Neural cell (in vitro differentiated cells): ENCODE measurements around the gene CDK6. TPM values are rescaled to one million over a fixed set of nuclear protein-coding genes. Genes with fewer than 3 reads are reported as not detected.

Source experiments
- H2AFZ ChIP-seq: fragments of 200-600, 300-800 bp; sonication (generic), shearing (Covaris generic); 2 replicates; pipeline ENCODE4 v1.6.0; 2014; ENCODE audit warnings: low read depth, mild to moderate bottlenecking, antibody characterized with exemption, low read length, moderate library complexity
- H3F3A ChIP-seq: fragments of 200-600 bp; shearing (Covaris generic); 2 replicates; pipeline ENCODE4 v1.6.1; 2016; ENCODE audit warnings: mild to moderate bottlenecking, moderate library complexity, mixed read lengths, antibody characterized with exemption, low read length; ENCODE audit not compliant: insufficient read depth, poor library complexity, severe bottlenecking
- H3K27ac ChIP-seq: fragments of 200-600, 300-800 bp; sonication (generic), shearing (Covaris generic); 2 replicates; pipeline ENCODE4 v1.5.1; 2014; ENCODE audit warnings: mild to moderate bottlenecking, low read length, moderate library complexity
- H3K27me3 ChIP-seq: fragments of 300-800, 200-600 bp; sonication (generic), shearing (Covaris generic); 2 replicates; pipeline ENCODE4 v1.6.0; 2014; ENCODE audit warnings: mild to moderate bottlenecking, low read depth, low read length, moderate library complexity; ENCODE audit not compliant: insufficient read depth
- H3K36me3 ChIP-seq: fragments of 300-800, 200-600 bp; sonication (generic), shearing (Covaris generic); 2 replicates; pipeline ENCODE4 v1.5.1; 2014; ENCODE audit warnings: mild to moderate bottlenecking, antibody characterized with exemption, low read length, moderate library complexity; ENCODE audit not compliant: insufficient read depth
- H3K4me2 ChIP-seq: fragments of 300-800, 200-600 bp; sonication (generic), shearing (Covaris generic); 2 replicates; pipeline ENCODE4 v1.6.0; 2014; ENCODE audit warnings: mild to moderate bottlenecking, low read length
- H3K4me3 ChIP-seq: fragments of 300-800, 200-600 bp; sonication (generic), shearing (Covaris generic); 2 replicates; pipeline ENCODE4 v1.5.1; 2014; ENCODE audit warnings: mild to moderate bottlenecking, low read length, moderate library complexity
- H3K79me2 ChIP-seq: fragments of 200-600 bp; shearing (Covaris generic); replicated peaks from 2 replicates; pipeline ENCODE4 v1.6.0; 2014; ENCODE audit warnings: mild to moderate bottlenecking, low read length, moderate library complexity; ENCODE audit not compliant: insufficient read depth
- H3K9ac ChIP-seq: fragments of 300-800, 200-600 bp; sonication (generic), shearing (Covaris generic); 2 replicates; pipeline ENCODE4 v1.6.1; 2016; ENCODE audit warnings: mild to moderate bottlenecking, low read length, mixed read lengths
- H3K9me2 ChIP-seq: fragments of 200-600 bp; shearing (Covaris generic); 2 replicates; pipeline ENCODE4 v1.6.1; 2016; ENCODE audit warnings: mild to moderate bottlenecking, low read length, mixed read lengths; ENCODE audit not compliant: insufficient read depth
- H3K9me3 ChIP-seq: fragments of 200-600, 300-800 bp; sonication (generic), shearing (Covaris generic); 2 replicates; pipeline ENCODE4 v1.6.1; 2016; ENCODE audit warnings: mild to moderate bottlenecking, mixed run types, low read length, moderate library complexity, mixed read lengths
- H4K20me1 ChIP-seq: fragments of 200-600 bp; shearing (Covaris generic); 2 replicates; pipeline ENCODE4 v1.6.1; 2016; ENCODE audit warnings: mild to moderate bottlenecking, mixed run types; ENCODE audit not compliant: insufficient read depth
- EP300 ChIP-seq: fragments of 450-650 bp; conservative IDR thresholded peaks from 2 replicates; pipeline ENCODE4 v1.6.1; 2014; ENCODE audit warnings: antibody characterized with exemption, mild to moderate bottlenecking, moderate library complexity; ENCODE audit not compliant: poor library complexity, severe bottlenecking
- EZH2 ChIP-seq: fragments of 200-600, 300-800 bp; shearing (Covaris generic), sonication (generic); IDR thresholded peaks from 2 replicates; pipeline ENCODE4 v1.6.1; 2014; ENCODE audit warnings: antibody characterized with exemption, low read length, borderline replicate concordance, mild to moderate bottlenecking; ENCODE audit not compliant: insufficient read depth, poor library complexity, severe bottlenecking
- MXI1 ChIP-seq: fragments of 450-650 bp; conservative IDR thresholded peaks from 2 replicates; pipeline ENCODE4 v1.6.1; 2014; ENCODE audit warnings: antibody characterized with exemption, mild to moderate bottlenecking; ENCODE audit not compliant: poor library complexity, severe bottlenecking
- POLR2AphosphoS5 ChIP-seq: IDR thresholded peaks from 2 replicates; pipeline ENCODE4 v1.6.1; 2012
- RAD21 ChIP-seq: fragments of 450-650 bp; conservative IDR thresholded peaks from 2 replicates; pipeline ENCODE4 v1.6.1; 2014; ENCODE audit warnings: antibody characterized with exemption, mild to moderate bottlenecking, moderate library complexity
- REST ChIP-seq: IDR thresholded peaks from 2 replicates; pipeline ENCODE4 v1.6.1; 2012; ENCODE audit warnings: borderline replicate concordance
- SMC3 ChIP-seq: fragments of 450-650 bp; conservative IDR thresholded peaks from 2 replicates; pipeline ENCODE4 v1.6.1; 2014; ENCODE audit warnings: antibody characterized with exemption, mild to moderate bottlenecking, moderate library complexity; ENCODE audit not compliant: poor library complexity
- TAF1 ChIP-seq: IDR thresholded peaks from 2 replicates; pipeline ENCODE4 v1.6.1; 2012; ENCODE audit warnings: low read depth
- polyA plus RNA-seq: library from polyadenylated mRNA; depleted of rRNA; stranded (reverse); fragments of >200 nt; gene quantifications from 2 replicates; pipeline ENCODE4 v1.2.3, GENCODE V29; 2014
- TF ChIP-seq, protein P1 (sequence below): fragments of 450-650 bp; IDR thresholded peaks from 2 replicates; pipeline ENCODE4 v1.5.1; 2014; ENCODE audit warnings: antibody characterized with exemption, mild to moderate bottlenecking, moderate library complexity; ENCODE audit not compliant: poor library complexity, severe bottlenecking

The CDK6 gene
- polyA plus RNA-seq, 1 donor from 2014 or later: 4.1 TPM

DNA sequence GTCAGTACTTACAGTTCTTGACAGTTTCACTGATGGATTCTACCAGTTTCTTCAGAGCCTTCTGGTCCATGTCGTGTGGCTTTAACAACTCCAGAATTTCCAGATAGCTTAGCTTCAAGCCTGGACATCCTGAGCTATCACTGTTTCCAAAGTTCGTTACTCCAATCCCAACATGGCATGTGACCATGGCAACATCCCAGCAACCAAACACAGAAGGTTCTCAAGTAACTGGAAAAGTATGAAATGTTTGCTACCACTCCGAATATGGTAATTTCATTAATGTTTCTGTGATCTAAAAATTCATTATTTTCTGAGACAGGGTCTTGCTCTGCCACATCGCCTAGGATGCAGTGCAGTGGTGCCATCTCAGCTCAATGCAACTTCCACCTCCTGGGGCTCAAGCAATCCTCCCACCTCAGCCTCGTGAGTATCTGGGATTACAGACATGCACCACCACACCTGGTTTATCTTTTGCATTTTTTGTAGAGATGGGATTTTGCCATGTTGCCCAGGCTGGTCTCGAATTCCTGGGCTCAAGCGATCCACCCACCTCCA lies 278.5 kb downstream of the CDK6 start:
- H3K9ac ChIP-seq: no peak overlapping the region
- no peaks in the 10 kb centered on the region for H3F3A ChIP-seq
- H3K27ac ChIP-seq: no peak overlapping the region

GRCh38 chr7:92557249-92557648 lies 279.1 kb downstream of the CDK6 start:
- H3K4me3 ChIP-seq: no peak overlapping the region
- no peak overlapping the region for H3K4me2 ChIP-seq
- TF ChIP-seq EZH2 (no peak), EP300 (no peak), POLR2AphosphoS5 (no peak), MXI1 (no peak), TAF1 (no peak), RAD21 (no peak), SMC3 (no peak)
- TF ChIP-seq, protein P1, sequence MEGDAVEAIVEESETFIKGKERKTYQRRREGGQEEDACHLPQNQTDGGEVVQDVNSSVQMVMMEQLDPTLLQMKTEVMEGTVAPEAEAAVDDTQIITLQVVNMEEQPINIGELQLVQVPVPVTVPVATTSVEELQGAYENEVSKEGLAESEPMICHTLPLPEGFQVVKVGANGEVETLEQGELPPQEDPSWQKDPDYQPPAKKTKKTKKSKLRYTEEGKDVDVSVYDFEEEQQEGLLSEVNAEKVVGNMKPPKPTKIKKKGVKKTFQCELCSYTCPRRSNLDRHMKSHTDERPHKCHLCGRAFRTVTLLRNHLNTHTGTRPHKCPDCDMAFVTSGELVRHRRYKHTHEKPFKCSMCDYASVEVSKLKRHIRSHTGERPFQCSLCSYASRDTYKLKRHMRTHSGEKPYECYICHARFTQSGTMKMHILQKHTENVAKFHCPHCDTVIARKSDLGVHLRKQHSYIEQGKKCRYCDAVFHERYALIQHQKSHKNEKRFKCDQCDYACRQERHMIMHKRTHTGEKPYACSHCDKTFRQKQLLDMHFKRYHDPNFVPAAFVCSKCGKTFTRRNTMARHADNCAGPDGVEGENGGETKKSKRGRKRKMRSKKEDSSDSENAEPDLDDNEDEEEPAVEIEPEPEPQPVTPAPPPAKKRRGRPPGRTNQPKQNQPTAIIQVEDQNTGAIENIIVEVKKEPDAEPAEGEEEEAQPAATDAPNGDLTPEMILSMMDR: no peak

More for the DNA sequence above, 278.5 kb downstream of the CDK6 start:
- Histone ChIP-seq H3K4me2 (no peak overlapping the region), H2AFZ (no peak overlapping the region), H3K4me3 (no peak overlapping the region), H3K9me3 (no peaks in the 10 kb centered on the region), H4K20me1 (no peaks in the 10 kb centered on the region), H3K9me2 (no peaks in the 10 kb centered on the region), H3K27me3 (no peaks in the 10 kb centered on the region), H3K79me2 (no peaks in the 10 kb centered on the region), H3K36me3 (no peaks in the 10 kb centered on the region)
- TF ChIP-seq EP300 (no peak), RAD21 (no peak), SMC3 (no peak), EZH2 (no peak), POLR2AphosphoS5 (no peak), TAF1 (no peak), REST (no peak)
- TF ChIP-seq, protein P1: no peak

More at GRCh38 chr7:92557249-92557648, 279.1 kb downstream of the CDK6 start:
- no peak overlapping the region for H3K27ac ChIP-seq
- H3K36me3 ChIP-seq: no peaks in the 10 kb centered on the region
- H3K9me3 ChIP-seq: no peaks in the 10 kb centered on the region
- no peak overlapping the region for H2AFZ ChIP-seq
- H3K79me2 ChIP-seq: no peaks in the 10 kb centered on the region
- H4K20me1 ChIP-seq: no peaks in the 10 kb centered on the region
- H3K9me2 ChIP-seq: no peaks in the 10 kb centered on the region
- no peak overlapping the region for H3K9ac ChIP-seq
- no peaks in the 10 kb centered on the region for H3F3A ChIP-seq
- H3K27me3 ChIP-seq: no peaks in the 10 kb centered on the region
